Testis (tissue), 3 donors: ENCODE data around the gene TRPM3. TPM values are rescaled to one million over a fixed set of nuclear protein-coding genes. Genes with fewer than 3 reads are reported as not detected.

ENCODE experiments used
- DNase-seq: peaks from one replicate; pipeline ENCODE4 v3.0.0-alpha.2; 2019
- H3K27ac ChIP-seq, 2 donors: fragments of 200-600 bp; sonication (generic); one replicate each; pipeline ENCODE4 v1.5.1; 2019
- H3K27me3 ChIP-seq: fragments of 200-600 bp; sonication (generic); one replicate; pipeline ENCODE4 v1.5.1; 2019
- H3K36me3 ChIP-seq: fragments of 200-600 bp; sonication (generic); one replicate; pipeline ENCODE4 v1.5.1; 2017; ENCODE audit warnings: low read depth; ENCODE audit errors: missing control alignments
- H3K4me1 ChIP-seq: fragments of 200-600 bp; sonication (generic); one replicate; pipeline ENCODE4 v1.5.1; 2019
- H3K4me3 ChIP-seq, 2 donors: fragments of 200-600 bp; sonication (generic); one replicate each; pipeline ENCODE4 v1.5.1; 2017 to 2019
- H3K9me3 ChIP-seq: fragments of 200-600 bp; sonication (generic); one replicate; pipeline ENCODE4 v1.5.1; 2017
- CTCF ChIP-seq, 3 experiments: fragments of 450-650 bp in 2 of 3; fragments of 200-600 bp in 1 of 3; sonication (generic) in 1 of 3; IDR thresholded peaks; one replicate each; pipeline ENCODE4 v1.5.1; 2016 to 2019; ENCODE audit warnings: antibody characterized with exemption in 3 of 3, mild to moderate bottlenecking in 2 of 3, moderate library complexity in 1 of 3
- POLR2A ChIP-seq: fragments of 450-650 bp; IDR thresholded peaks from one replicate; pipeline ENCODE4 v1.6.1; 2017; ENCODE audit warnings: antibody characterized with exemption, mild to moderate bottlenecking, moderate library complexity
- WGBS, 2 donors: methylation state at CpG; one replicate each; pipeline ENCODE4 v1.1.5; 2018; 5-methylcytosine and 5-hydroxymethylcytosine counted together
- intact Hi-C: fragments of 100-400 bp; cut with DNase I; formaldehyde crosslinking; loops from one replicate; pipeline ENCODE4 v1.15.1; 2023; ENCODE audit warnings: low total_unique reads
- polyA plus RNA-seq: library from polyadenylated mRNA; stranded (reverse); fragments of 350-450 nt; fragmentation: Illumina TruSeq; extraction: RNeasy Lipid Tissue Mini Kit (QIAGEN cat#74804); gene quantifications from one replicate; pipeline ENCODE4 v1.2.3, GENCODE V29; 2014; ENCODE audit warnings: low read depth, low replicate concordance; ENCODE audit not compliant: insufficient read depth
- total RNA-seq, 2 donors: library from RNA; depleted of rRNA; stranded (reverse); fragments of >200 nt; gene quantifications; one replicate each; pipeline ENCODE4 v1.2.3, GENCODE V29; 2016

Gene TRPM3
- total and polyA plus RNA-seq, 3 donors from 2014 or later: 4.1 to 54.3 (median 43.9) TPM

GRCh38 chr9:70801181-70801829, 320.1 kb downstream of the TRPM3 start:
- Histone ChIP-seq H3K4me1 (peaks cover 8% of the 10 kb centered on the region), H3K4me3 (no peak overlapping the region), H3K36me3 (no peaks in the 10 kb centered on the region), H3K27me3 (no peaks in the 10 kb centered on the region), H3K9me3 (no peaks in the 10 kb centered on the region), H3K27ac (no peak overlapping the region)
- WGBS, 2 donors: 69 to 78% methylated on average over 4 of the region's 4 CpGs
- DNase-seq: no peak
- TF ChIP-seq POLR2A (no peak), CTCF (IDR thresholded peaks at IDR 0.05) (no peak)
- intact Hi-C loops: no loop called here

- intact Hi-C loops: no loop called here
- TF ChIP-seq CTCF (IDR thresholded peaks at IDR 0.05) (no peak), POLR2A (no peak)
- H3K36me3 ChIP-seq: no peaks in the 10 kb centered on the region
- no peaks in the 10 kb centered on the region for H3K4me1 ChIP-seq
- no peaks in the 10 kb centered on the region for H3K9me3 ChIP-seq
- 96 to 97% methylated on average over 6 of the region's 6 CpGs for WGBS, 2 donors
- H3K4me3 ChIP-seq: no peak overlapping the region
- H3K27me3 ChIP-seq: no peaks in the 10 kb centered on the region
- no peak overlapping the region for H3K27ac ChIP-seq
- DNase-seq: no peak
Observed at GRCh38 chr9:70798018-70798417, 323.4 kb downstream of the TRPM3 start.

- Histone ChIP-seq H3K36me3 (no peaks in the 10 kb centered on the region), H3K27ac (no peak overlapping the region), H3K4me1 (no peaks in the 10 kb centered on the region), H3K4me3 (no peak overlapping the region), H3K27me3 (no peaks in the 10 kb centered on the region), H3K9me3 (no peaks in the 10 kb centered on the region)
- TF ChIP-seq CTCF (IDR thresholded peaks at IDR 0.05) (no peak), POLR2A (no peak)
- 92 to 95% methylated on average over 2 of the region's 2 CpGs for WGBS, 2 donors
- intact Hi-C loops: no loop called here
- DNase-seq: no peak
Observed at GRCh38 chr9:70795841-70796240, 325.6 kb downstream of the TRPM3 start.

GRCh38 chr9:70792796-70793195, 328.6 kb downstream of the TRPM3 start:
- WGBS, 2 donors: 94 to 98% methylated on average over 1 of the region's 1 CpG
- Histone ChIP-seq H3K9me3 (no peaks in the 10 kb centered on the region), H3K27me3 (no peaks in the 10 kb centered on the region), H3K36me3 (no peaks in the 10 kb centered on the region), H3K27ac (no peak overlapping the region), H3K4me3 (no peak overlapping the region), H3K4me1 (no peaks in the 10 kb centered on the region)
- TF ChIP-seq POLR2A (no peak), CTCF (IDR thresholded peaks at IDR 0.05) (no peak)
- intact Hi-C loops: no loop called here
- DNase-seq: no peak

- Histone ChIP-seq H3K4me1 (no peaks in the 10 kb centered on the region), H3K9me3 (no peaks in the 10 kb centered on the region), H3K27me3 (no peaks in the 10 kb centered on the region), H3K27ac (no peak overlapping the region), H3K4me3 (no peak overlapping the region), H3K36me3 (no peaks in the 10 kb centered on the region)
- TF ChIP-seq POLR2A (no peak), CTCF (IDR thresholded peaks at IDR 0.05) (no peak)
- DNase-seq: no peak
- intact Hi-C loops: no loop called here
- 88 to 92% methylated on average over 3 of the region's 3 CpGs for WGBS, 2 donors
Observed at GRCh38 chr9:70791936-70792335, 329.5 kb downstream of the TRPM3 start.
